Liver (tissue), 9 donors: ENCODE data around the gene ZNF891. TPM values are rescaled to one million over a fixed set of nuclear protein-coding genes. Genes with fewer than 3 reads are reported as not detected.

Source experiments
- DNase-seq: peaks from one replicate; pipeline ENCODE4 v3.0.0-alpha.2; 2017; ENCODE audit warnings: low spot score
- H3K27ac ChIP-seq, 2 donors: one replicate each; pipeline ENCODE4 v1.7.0; 2013; ENCODE audit warnings: inconsistent platforms in 2 of 2, low read length in 2 of 2, control low read depth in 1 of 2, low read depth in 1 of 2, mild to moderate bottlenecking in 1 of 2
- H3K27me3 ChIP-seq, 4 donors: one replicate each; pipeline versions ENCODE4 v1.6.1 to v1.7.0; 2013; ENCODE audit warnings: low read length in 3 of 4, inconsistent platforms in 1 of 4, mild to moderate bottlenecking in 1 of 4, moderate library complexity in 1 of 4; ENCODE audit not compliant: control insufficient read depth in 4 of 4, insufficient read depth in 4 of 4
- H3K36me3 ChIP-seq, 4 donors: one replicate each; pipeline versions ENCODE4 v1.6.1 to v1.7.0; 2013; ENCODE audit warnings: low read length in 3 of 4, mild to moderate bottlenecking in 3 of 4, low read depth in 1 of 4, moderate library complexity in 1 of 4; ENCODE audit not compliant: control insufficient read depth in 4 of 4, insufficient read depth in 3 of 4
- H3K4me1 ChIP-seq, 4 donors: one replicate each; pipeline versions ENCODE4 v1.6.1 to v1.7.0; 2013; ENCODE audit warnings: low read length in 3 of 4, mild to moderate bottlenecking in 3 of 4, moderate library complexity in 1 of 4; ENCODE audit not compliant: control insufficient read depth in 4 of 4, insufficient read depth in 4 of 4
- H3K4me3 ChIP-seq, 3 donors: one replicate each; pipeline versions ENCODE4 v1.6.1 to v1.7.0; 2013; ENCODE audit warnings: low read length in 3 of 3, control low read depth in 1 of 3, low read depth in 1 of 3, mild to moderate bottlenecking in 1 of 3
- H3K9ac ChIP-seq, 2 donors: one replicate each; pipeline ENCODE4 v1.7.0; 2013; ENCODE audit warnings: low read length in 2 of 2, mild to moderate bottlenecking in 2 of 2, moderate library complexity in 2 of 2, control low read depth in 1 of 2, low read depth in 1 of 2
- H3K9me3 ChIP-seq, 4 donors: one replicate each; pipeline versions ENCODE4 v1.6.1 to v1.7.0; 2013; ENCODE audit warnings: low read length in 3 of 4; ENCODE audit not compliant: control insufficient read depth in 4 of 4
- ATF3 ChIP-seq: IDR thresholded peaks from 2 replicates; pipeline ENCODE4 v1.6.1; 2016; ENCODE audit warnings: antibody characterized with exemption
- CTCF ChIP-seq: fragments of 150-350 bp; IDR thresholded peaks from 2 replicates; pipeline ENCODE4 v1.5.1; 2017; ENCODE audit warnings: improper control_type of control experiment, low read depth, low read length; ENCODE audit not compliant: missing input control
- EGR1 ChIP-seq, 2 donors: IDR thresholded peaks; 2 replicates each; pipeline ENCODE4 v1.6.1; 2016 to 2018; ENCODE audit warnings: antibody characterized with exemption in 2 of 2, low read depth in 2 of 2
- FOXA1 ChIP-seq: IDR thresholded peaks from 2 replicates; pipeline ENCODE4 v1.6.1; 2016; ENCODE audit warnings: antibody characterized with exemption
- FOXA2 ChIP-seq: IDR thresholded peaks from 2 replicates; pipeline ENCODE4 v1.6.1; 2016; ENCODE audit warnings: antibody characterized with exemption
- GABPA ChIP-seq, 2 donors: IDR thresholded peaks in 1 of 2; conservative IDR thresholded peaks in 1 of 2; 2 replicates each; pipeline ENCODE4 v1.6.1; 2016; ENCODE audit warnings: antibody characterized with exemption in 2 of 2, mild to moderate bottlenecking in 1 of 2, moderate library complexity in 1 of 2
- HNF4A ChIP-seq, 2 donors: conservative IDR thresholded peaks; 2 replicates each; pipeline ENCODE4 v1.6.1; 2016; ENCODE audit warnings: antibody characterized with exemption in 2 of 2, mild to moderate bottlenecking in 2 of 2
- HNF4G ChIP-seq: IDR thresholded peaks from 2 replicates; pipeline ENCODE4 v1.6.1; 2016; ENCODE audit warnings: antibody characterized with exemption
- JUND ChIP-seq, 2 donors: IDR thresholded peaks; 2 replicates each; pipeline ENCODE4 v1.6.1; 2016; ENCODE audit warnings: antibody characterized with exemption in 2 of 2
- MAX ChIP-seq: IDR thresholded peaks from 2 replicates; pipeline ENCODE4 v1.6.1; 2016; ENCODE audit warnings: antibody characterized with exemption
- NR2F2 ChIP-seq: IDR thresholded peaks from 2 replicates; pipeline ENCODE4 v1.6.1; 2016; ENCODE audit warnings: antibody characterized with exemption
- RAD21 ChIP-seq, 2 donors: IDR thresholded peaks; 2 replicates each; pipeline ENCODE4 v1.6.1; 2016; ENCODE audit warnings: antibody characterized with exemption in 2 of 2, mild to moderate bottlenecking in 2 of 2
- REST ChIP-seq: IDR thresholded peaks from 2 replicates; pipeline ENCODE4 v1.6.1; 2016; ENCODE audit warnings: antibody characterized with exemption, mild to moderate bottlenecking
- RXRA ChIP-seq, 2 donors: IDR thresholded peaks; 2 replicates each; pipeline ENCODE4 v1.6.1; 2017 to 2018; ENCODE audit warnings: antibody characterized with exemption in 2 of 2, mild to moderate bottlenecking in 1 of 2
- SP1 ChIP-seq: IDR thresholded peaks from 2 replicates; pipeline ENCODE4 v1.6.1; 2018; ENCODE audit warnings: antibody characterized with exemption, mild to moderate bottlenecking
- TAF1 ChIP-seq: conservative IDR thresholded peaks from 2 replicates; pipeline ENCODE4 v1.6.1; 2016; ENCODE audit warnings: antibody characterized with exemption, mild to moderate bottlenecking
- YY1 ChIP-seq: IDR thresholded peaks from 2 replicates; pipeline ENCODE4 v1.6.1; 2016; ENCODE audit warnings: antibody characterized with exemption, mild to moderate bottlenecking
- ZBTB33 ChIP-seq: IDR thresholded peaks from 2 replicates; pipeline ENCODE4 v1.6.1; 2016; ENCODE audit warnings: antibody characterized with exemption
- WGBS: extraction: QIAGEN DNeasy Blood & Tissue Kit; methylation state at CpG from one replicate; pipeline ENCODE4 v1.1.7; 2013; 5-methylcytosine and 5-hydroxymethylcytosine counted together
- polyA plus RNA-seq, 2 donors: library from polyadenylated mRNA; stranded (reverse) in 1 of 2; unstranded in 1 of 2; fragments of 200-250 nt in 1 of 2; fragments of >200 nt in 1 of 2; fragmentation: Nextera tagmentation in 1 of 2; extraction: Ambion mirVana in 1 of 2; gene quantifications; one replicate each; pipeline versions ENCODE4 v1.2.1 to v1.2.3, GENCODE V29; 2013 to 2015
- total RNA-seq, 2 donors: library from RNA; depleted of rRNA; stranded (reverse); fragments of >200 nt; gene quantifications; one replicate each; pipeline ENCODE4 v1.2.3, GENCODE V29; 2014
- donor health status: healthy.
- donor health status: healthy.
- donor health status: healthy.
- donor health status: healthy.
- donor health status: healthy.

The ZNF891 gene
- total and polyA plus RNA-seq, 4 donors: 0.13 to 1.3 (median 0.45) TPM

- WGBS: 97% methylated on average over 1 of the region's 1 CpG
- TF ChIP-seq CTCF: no peak
- no peak for TF ChIP-seq SP1
- TF ChIP-seq TAF1: no peak
- no peak for TF ChIP-seq HNF4G
- no peak for TF ChIP-seq ATF3
- no peak for TF ChIP-seq MAX
- TF ChIP-seq JUND (IDR thresholded peaks at IDR 0.05): no peak
- TF ChIP-seq GABPA (IDR thresholded peaks at IDR 0.05 in 1 of 2, conservative IDR thresholded peaks at IDR 0.05 in 1 of 2): no peak
- TF ChIP-seq RAD21 (IDR thresholded peaks at IDR 0.05): no peak
- no peak for TF ChIP-seq RXRA (IDR thresholded peaks at IDR 0.05)
- TF ChIP-seq EGR1 (IDR thresholded peaks at IDR 0.05; ENCODE audit: low read depth in 2 of 2): no peak
- no peak for TF ChIP-seq YY1
- TF ChIP-seq FOXA2: no peak
- TF ChIP-seq REST: no peak
- no peak for TF ChIP-seq HNF4A (conservative IDR thresholded peaks at IDR 0.05)
- TF ChIP-seq ZBTB33: no peak
- TF ChIP-seq NR2F2: no peak
- no peak for TF ChIP-seq FOXA1
These were observed 23.0 kb downstream of the ZNF891 start for GRCh38 chr12:133107121-133107520.

More at GRCh38 chr12:133107121-133107520, 23.0 kb downstream of the ZNF891 start:
- Histone ChIP-seq H3K9me3 (peaks cover 49 to 94% (median 78%) of the 10 kb centered on the region in 4 donors), H3K9ac (no peak overlapping the region), H3K4me3 (peak overlapping the region in 2 of 3 donors; percentile 66 to 79), H3K27ac (no peak overlapping the region), H3K4me1 (no peaks in the 10 kb centered on the region), H3K27me3 (no peaks in the 10 kb centered on the region), H3K36me3 (peaks cover 4 to 54% (median 47%) of the 10 kb centered on the region in 4 donors)
- no peak for DNase-seq
